SKM-1 (cell line): Measurements from ENCODE around the gene FBXW4.
A peak's percentile ranks its signal among the peaks of the same experiment; 100 is the strongest.

Experiments
- DNase-seq: peaks from one replicate; lab custom pipeline; 2025; ENCODE audit not compliant: unreplicated experiment; lab: John Stamatoyannopoulos, UW

Gene FBXW4, protein sequence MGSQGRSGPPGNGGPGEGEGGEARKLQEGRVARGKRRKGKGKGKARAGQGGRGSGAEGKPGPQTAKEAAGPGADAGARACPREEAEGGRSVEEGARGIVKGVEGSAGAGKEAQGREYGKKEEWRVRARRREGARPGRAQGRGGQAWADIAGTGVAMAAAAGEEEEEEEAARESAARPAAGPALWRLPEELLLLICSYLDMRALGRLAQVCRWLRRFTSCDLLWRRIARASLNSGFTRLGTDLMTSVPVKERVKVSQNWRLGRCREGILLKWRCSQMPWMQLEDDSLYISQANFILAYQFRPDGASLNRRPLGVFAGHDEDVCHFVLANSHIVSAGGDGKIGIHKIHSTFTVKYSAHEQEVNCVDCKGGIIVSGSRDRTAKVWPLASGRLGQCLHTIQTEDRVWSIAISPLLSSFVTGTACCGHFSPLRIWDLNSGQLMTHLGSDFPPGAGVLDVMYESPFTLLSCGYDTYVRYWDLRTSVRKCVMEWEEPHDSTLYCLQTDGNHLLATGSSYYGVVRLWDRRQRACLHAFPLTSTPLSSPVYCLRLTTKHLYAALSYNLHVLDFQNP

DNA sequence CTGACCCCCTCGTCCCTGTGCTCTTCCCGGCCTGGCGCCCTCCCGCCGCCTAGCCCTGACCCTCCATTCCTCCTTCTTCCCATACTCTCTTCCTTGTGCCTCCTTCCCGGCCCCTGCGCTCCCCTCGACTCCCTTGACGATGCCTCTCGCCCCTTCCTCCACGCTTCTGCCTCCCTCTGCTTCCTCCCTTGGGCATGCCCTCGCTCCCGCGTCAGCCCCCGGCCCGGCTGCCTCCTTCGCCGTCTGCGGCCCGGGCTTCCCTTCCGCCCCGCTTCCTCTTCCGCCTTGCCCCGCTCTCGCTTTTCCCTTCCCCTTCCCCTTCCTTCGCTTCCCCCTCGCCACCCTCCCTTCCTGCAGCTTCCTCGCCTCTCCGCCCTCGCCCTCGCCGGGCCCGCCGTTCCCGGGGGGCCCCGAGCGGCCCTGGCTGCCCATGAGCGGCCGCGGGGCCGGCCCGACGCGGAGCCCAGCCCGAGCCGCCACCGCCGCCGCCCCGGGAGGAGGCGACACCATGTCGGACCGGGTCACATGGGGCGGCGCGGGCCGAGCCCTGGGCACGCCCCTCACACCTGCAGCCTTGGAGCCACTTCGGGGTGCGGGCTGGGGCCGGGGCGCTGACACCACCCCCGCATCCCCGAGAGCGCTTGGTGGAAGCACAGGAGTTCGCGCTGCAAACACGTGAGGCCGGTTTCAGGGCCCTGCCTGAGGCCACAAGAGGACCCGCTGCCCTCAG lies at the start of gene FBXW4:
Gene FBXW4 (minus strand): TSS at position 497 of the 730 bp plus-strand sequence. CDS start 65 bp downstream, at position 432.
- peak; percentile 17 for DNase-seq

DNA sequence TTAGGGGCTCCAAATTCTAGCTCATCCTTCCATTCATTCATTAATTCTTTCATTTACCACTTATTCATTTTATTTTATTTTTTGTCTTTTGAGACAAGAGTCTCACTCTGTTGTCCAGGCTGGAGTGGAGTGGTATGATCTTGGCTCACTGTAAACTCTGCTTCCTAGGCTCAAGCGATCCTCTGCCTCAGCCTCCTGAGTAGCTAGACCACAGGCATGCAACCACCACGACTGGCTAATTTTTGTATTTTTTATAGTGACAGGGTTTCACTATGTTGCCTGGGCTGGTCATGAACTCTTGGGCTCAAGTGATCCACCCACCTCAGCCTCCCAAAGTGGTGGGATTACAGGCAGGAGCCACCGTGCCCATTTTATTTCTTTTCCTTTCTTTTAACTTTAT lies 49.3 kb upstream of the FBXW4 start:
- no peak for DNase-seq

DNA sequence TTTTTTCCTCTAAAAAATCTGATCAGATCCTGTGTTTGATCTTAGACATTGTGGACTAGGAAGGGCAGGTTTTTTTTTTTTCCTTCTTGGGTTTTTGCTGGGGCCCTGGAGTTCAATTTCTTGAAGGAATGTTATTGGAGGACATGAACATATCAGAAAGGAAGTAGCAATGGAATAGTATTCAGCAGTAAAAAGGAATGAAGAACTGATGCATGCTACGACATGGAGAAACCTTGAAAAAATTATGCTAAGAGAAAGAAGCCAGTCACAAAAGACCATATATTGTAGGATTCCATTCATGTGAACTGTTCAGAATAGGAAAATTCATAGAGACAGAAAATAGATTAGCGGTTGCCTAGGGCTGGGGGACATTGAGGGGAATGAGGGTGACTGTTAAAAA lies 47.0 kb upstream of the FBXW4 start:
- no peak for DNase-seq

DNA sequence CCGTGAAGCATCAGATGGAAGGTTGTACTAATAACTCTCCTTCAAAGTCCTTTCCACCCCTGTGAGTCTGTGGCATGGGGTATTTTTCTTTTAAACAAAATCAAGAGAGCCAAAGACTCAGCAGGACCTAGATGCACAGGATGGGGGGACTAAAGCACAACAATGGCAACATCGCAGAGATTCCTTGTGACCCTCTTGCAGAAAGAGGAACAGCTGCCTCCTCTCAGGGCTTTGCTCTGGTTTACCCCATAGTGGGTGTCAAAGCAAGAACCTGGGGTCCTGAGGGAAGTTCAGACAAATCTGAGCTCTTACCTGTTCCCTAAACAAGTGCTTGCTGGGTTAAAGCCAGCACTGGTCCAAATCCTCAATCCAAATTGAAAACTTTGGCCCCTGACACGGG lies 41.7 kb upstream of the FBXW4 start:
- DNase-seq: no peak

DNA sequence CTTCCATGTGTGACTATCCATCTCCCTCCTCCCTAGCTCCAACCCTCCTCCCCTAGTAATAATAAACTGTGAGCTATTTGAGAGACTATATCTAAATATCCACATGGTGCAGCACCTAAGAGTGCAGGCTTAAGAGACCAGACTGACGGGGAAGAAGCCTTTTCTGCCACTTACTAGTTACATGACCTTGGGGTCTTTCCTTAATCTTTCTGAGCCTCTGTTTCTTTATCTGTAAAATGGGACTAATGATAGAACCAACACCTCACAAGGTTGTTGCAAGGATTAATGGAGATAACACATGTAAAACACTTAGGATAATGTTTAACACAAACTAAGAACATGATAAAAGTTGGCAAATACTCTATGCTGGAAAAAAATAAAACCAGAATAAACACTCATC lies 37.1 kb upstream of the FBXW4 start:
- DNase-seq: no peak

DNA sequence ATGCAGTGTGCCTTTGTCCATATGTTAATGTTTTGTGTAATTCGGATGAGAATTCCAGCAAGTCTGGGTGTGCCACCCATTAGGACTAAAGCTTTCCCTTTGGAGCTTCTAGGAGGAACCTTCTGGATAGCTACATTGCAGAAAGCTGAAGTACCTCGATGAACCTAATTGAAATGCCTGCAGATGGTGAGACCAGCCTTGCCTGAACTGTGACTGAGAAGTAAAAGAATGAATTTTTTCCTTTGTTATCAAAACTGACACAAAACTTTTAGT lies 31.1 kb upstream of the FBXW4 start:
- DNase-seq: no peak

DNA sequence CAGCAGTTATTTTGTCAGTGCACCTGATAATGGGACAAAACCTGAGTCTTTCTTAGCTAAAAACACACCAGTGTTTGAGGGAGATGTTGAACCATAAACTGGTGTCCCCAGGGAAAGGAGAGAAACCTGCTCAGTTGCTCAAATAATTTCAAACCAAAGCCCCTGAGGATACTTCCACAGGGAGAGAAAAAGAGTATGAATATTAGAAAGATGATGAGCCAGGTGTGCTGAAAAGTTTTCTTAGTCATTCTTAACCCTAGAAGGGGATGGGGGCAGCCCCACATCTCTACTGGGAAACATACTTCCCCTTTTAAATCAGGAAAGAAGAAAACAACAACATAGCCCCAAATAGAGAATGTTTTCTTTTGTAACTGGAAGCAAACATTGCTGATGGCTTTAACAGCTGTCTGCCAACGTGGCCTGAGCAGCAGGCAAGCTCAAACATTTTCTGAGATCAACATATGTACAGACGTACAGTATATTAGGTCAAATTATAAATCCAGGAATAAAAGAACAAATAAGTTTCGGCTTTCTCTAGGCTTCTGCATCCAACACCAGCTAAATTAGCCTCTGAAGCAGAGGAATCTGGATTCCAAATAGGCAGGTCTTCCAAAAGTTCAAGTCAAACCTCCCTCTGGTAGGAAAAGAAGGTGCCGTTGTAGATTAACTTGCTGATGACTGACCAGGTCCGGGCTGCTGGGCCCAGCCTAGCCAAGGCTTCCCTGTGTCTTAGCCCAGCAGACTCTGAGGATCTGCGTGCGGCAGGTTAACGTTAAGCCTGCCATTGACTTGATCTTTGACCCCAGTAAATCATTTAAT lies 30.5 kb upstream of the FBXW4 start:
- DNase-seq: no peak

DNA sequence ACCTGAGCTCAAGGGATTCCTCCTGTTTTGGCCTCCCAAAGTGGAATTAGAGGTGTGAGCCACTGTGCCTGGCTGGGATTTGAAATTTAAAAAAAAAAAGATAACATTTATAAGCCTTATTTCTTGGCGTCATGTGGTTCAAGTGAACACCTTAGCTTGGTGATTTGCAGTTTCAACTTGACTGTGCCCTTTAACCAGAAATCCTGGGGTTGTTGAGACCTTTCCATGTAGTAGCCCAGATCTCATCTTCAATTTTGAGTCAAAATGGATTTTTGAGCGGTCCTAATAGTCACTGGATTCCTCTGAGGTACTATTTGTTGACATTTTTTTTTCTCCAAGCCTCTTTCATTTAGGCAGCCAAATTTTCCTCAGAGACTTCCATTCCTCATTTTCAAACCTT lies 29.5 kb upstream of the FBXW4 start:
- no peak for DNase-seq

DNA sequence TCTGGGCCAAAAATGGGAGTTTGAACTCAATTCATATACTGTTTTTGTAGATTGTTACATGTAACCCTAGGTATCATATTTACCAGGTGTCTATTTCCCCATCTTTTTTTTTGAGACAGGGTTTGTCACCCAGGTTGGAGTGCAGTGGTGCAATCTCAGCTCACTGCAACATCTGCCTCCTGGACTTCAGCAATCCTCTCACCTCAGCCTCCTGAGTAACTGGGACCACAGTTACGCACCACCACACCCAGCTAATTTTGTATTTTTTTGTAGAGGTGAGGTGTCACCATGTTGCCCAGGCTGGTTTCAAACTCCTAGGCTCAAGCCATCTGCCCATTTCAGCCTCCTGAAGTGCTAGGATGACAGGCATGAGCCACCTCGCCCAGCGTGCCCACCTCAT lies 28.2 kb upstream of the FBXW4 start:
- DNase-seq: no peak

DNA sequence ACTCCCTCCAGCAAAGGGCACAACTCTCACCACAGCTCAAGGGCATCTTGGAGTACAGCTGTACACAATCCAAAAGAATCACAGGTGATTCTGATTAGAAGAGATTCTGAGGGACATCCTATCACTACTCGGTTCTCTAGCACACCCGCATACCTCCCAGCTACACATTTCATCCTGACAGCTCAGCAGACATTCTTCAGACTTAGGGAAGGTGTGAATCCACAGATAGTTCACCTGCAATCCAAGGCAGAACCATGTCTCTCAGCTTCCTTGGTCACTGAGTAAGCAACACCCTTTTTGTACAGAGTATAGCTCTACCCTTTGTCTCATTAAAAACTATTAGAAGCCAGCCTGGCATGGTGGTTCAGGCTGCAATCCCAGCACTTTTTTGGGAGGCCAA lies 26.8 kb upstream of the FBXW4 start:
- no peak for DNase-seq

DNA sequence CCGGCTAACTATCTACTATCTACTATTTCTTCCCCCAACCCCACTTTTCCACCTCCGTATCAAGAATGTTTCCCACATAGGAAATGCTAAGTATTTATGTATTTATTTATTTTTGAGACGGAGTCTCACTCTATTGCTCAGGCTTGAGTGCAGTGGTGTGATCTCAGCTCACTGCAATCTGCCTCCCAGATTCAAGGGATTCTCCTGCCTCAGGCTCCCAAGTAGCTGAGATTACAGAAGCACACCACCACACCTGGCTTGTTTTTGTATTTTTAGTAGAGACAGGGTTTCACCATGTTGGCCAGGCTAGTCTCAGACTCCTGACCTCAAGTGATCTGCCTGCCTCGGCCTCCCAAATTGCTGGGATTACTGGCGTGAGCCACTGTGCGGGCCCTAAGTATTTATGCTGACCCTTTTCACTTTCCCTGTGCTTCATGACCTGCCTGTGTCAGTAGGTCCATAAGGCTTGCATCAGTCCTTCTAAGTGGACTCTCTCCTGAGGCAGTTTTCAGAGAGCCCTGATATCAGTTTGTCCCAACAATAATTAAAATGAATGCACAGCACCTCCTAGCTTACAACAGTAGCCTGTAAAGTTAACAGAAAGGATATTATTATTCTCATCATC lies 25.7 kb upstream of the FBXW4 start:
- DNase-seq: no peak

DNA sequence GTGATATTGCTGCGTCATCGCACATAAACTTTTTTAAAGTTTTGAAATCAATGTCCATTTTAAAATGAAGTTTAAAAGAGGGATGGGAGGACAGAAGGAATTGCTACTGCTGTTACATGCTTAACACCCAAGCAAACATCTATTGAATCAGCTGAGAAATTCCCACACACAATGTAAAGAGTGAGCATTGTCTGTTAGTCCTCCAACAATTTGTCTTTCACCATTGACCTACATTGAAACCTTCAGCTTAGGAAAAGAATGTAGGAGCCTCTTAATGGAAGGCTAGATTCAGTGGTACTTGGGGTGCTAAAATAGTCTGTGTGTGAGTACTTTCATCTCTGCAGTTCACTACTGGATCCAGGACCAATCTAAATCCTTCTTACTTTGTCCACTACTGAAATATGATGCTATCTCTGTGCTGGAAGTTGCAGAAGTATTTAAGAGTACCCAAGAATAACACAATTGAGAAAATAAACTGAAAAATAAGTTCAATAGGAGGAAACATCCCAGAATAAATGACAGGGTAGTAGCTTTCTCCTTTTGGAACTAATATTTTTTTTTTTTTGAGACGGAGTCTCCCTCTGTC lies 23.8 kb upstream of the FBXW4 start:
- no peak for DNase-seq

DNA sequence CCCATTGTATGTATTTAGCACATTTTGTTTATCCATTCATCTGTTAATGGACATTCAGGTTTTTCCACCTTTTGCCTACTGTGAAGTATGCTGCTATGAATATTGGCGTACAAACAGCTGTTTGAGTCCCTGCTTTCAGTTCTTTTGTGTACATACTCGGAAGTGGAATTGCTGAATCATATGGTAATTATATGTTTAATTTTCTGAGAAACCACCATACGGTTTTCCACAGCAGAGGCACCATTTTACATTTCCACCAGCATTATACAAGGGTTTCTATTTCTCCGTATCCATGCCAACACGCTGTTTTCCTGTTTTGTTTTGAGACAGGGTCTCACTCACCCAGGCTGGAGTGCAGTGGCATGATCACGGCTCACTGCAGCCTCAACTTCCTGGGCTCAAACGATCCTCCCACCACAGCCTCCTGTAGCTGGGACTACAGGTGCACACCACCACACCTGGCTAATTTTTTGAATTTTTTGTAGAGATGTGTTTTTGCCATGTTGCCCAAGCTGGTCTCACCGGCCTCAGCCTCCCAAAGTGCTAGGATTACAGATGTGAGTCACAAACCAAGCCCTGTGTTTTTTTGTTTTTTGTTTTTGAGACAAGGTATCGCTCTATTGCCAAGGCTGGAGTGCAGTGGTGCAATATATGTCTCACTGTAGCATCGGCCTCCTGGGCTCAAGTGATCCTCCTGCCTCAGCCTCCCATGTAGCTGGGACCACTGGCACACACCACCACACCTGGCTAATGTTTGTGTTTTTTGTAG lies 22.1 kb upstream of the FBXW4 start:
- DNase-seq: no peak

DNA sequence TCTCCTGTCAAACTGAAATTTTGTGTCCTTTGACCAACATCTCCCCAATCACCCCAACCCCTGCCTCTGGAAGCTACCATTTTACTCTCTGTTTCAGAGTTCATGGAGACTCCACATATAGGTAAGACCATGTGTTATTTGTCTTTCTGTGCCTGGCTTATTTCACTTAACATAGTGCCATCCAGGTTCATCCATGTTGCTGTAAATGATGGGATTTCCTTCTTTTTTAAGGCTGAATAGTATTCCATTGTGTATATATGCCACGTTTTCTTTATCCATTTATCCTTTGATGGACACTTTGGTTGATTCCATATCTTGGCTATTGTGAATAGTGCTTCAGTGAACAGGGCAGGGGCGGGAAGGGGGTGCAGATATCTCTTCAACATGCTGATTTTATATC lies 18.0 kb upstream of the FBXW4 start:
- no peak for DNase-seq

DNA sequence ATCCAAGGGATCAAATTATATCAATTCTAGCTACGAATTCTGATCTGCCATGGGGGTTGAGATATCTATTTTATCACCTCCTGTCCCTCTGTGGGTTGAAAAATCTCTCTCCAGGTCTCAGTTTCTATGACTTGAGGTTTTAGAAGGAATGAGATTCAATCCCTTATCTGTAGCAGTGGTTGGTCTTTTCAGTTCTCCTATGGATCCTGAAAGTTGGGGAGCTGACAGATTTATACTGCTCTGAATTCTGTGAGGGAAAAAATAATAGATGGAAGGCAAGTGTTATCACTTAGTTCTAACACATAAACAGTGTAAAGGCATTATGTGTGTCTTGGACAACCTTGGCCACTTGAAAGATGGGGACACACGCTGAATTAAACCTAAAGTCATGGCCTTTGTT lies 15.8 kb upstream of the FBXW4 start:
- DNase-seq: no peak

DNA sequence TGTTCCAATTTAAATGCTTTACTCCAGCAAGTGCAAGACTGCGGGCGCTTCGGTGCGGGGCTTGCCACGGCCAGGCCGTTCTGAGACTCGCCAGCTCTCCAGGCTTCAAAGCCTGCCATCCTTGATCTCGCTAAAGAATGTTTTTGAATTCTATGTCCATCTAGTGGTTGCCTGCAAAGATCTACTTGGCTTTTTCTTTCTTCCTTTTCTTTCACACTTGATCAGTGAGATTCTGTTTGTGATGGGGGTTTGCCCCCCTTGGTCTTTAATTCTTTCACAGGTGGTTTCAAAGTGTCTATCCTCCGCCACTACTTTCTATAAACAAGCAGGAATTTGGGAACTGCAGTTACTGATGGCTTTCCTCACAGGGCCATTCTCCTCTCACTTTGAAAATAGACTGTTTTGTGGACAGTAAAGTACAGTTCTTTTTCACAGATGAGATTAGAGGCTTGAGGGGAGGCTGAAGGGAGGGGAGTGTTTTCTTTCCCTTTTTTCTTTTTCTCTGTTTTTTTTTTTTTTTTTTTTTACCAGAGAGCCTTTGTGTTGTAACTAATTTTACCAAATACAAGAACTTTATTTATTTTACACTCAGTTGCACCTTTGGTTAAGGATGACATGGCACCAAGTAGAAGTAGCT lies 15.2 kb upstream of the FBXW4 start:
- no peak for DNase-seq

DNA sequence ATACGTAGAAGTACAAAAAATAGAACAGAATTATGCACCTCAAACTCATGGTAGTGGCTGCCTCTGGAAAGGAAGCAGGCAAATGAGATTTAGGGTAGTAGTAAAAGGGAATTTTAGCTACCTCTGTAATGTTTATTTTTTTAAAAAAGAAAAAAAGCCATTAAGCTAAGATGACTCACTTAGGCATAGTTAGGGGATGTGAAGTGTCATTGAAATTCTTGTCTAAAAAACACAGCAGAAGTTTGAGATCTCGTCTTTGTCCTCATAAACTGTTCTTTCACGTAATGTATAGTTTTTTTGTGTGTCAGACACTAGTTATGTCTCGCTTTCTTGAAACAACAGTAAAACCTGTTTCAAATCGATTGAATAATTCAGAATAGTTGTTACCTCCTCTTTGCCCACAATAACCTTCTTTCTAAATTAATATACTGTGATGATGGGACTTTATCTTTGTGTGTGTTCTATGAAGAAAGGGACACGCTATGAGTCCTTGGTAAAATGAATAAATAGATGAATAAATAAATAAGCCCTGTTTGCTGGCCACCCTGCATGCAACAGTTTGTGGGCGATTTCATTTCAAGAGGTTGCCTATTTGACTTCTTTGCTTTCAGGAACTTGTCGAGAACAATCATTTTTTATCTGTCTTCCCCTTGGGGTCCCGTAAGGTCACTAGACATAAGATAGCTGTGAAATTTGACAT lies 14.5 kb upstream of the FBXW4 start:
- no peak for DNase-seq

DNA sequence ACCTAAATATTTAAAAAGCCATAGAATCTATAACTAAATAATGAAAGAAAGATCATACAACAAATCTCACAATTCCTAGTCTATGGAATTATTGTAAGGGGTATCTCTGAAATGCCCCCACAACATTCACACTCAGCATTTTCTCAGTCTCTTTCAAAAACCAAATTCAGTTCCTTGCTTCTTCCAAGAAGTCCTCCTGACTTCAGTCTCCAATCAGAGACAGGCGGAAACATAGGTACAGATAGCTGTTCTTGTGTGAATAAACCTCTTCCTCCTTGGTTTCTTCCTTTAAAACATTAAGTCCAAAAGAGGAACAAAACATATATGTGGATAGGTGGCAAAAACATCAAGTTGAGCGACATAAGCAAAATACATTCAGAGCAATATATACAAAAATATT lies 13.9 kb upstream of the FBXW4 start:
- peak; percentile 8 for DNase-seq

DNA sequence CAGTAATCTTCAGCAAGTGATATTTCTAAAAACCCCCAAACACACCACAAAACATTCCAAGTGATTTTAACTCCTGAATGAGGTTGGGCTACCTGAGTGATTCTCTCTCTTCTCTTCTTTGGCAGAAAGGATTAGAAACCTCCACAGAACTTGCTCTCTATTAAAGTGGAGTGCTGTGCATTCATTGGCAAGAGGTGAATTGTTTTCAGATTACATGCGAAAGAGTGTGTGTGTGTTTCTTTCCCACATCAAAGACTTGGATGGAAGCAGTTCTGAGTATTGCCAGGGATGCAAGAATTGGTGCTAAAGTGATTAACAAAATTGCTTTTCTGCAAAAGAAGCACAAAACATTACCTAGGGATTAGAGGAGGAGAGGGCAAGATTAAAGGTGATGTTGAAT lies 13.1 kb upstream of the FBXW4 start:
- DNase-seq: no peak
